Uterus (tissue), 4 donors: ENCODE results near the gene GRIK4. TPM values are rescaled to one million over a fixed set of nuclear protein-coding genes. Genes with fewer than 3 reads are reported as not detected.

Experiments
- DNase-seq, 2 donors: peaks; one replicate each; pipeline ENCODE4 v3.0.0-alpha.2; 2019 to 2020
- H3K27ac ChIP-seq, 2 donors: fragments of 200-600 bp; sonication (generic); 1 replicate in 1 of 2; 2 replicates in 1 of 2; pipeline ENCODE4 v1.5.1; 2016 to 2018
- H3K27me3 ChIP-seq, 2 donors: fragments of 200-600 bp; sonication (generic); one replicate each; pipeline ENCODE4 v1.5.1; 2018 to 2019; ENCODE audit warnings: control low read depth in 1 of 2
- H3K36me3 ChIP-seq, 2 donors: fragments of 200-600 bp; sonication (generic); one replicate each; pipeline ENCODE4 v1.5.1; 2019; ENCODE audit warnings: control low read depth in 1 of 2
- H3K4me1 ChIP-seq, 2 donors: fragments of 200-600 bp; sonication (generic); one replicate each; pipeline ENCODE4 v1.5.1; 2018 to 2019; ENCODE audit warnings: control low read depth in 1 of 2
- H3K4me3 ChIP-seq, 2 donors: fragments of 200-600 bp; sonication (generic); 1 replicate in 1 of 2; 2 replicates in 1 of 2; pipeline ENCODE4 v1.5.1; 2018 to 2019; ENCODE audit warnings: mild to moderate bottlenecking in 1 of 2
- H3K9me3 ChIP-seq, 2 donors: fragments of 200-600 bp; sonication (generic); one replicate each; pipeline ENCODE4 v1.5.1; 2019; ENCODE audit warnings: control low read depth in 1 of 2
- CTCF ChIP-seq, 4 experiments: fragments of 200-600 bp in 2 of 4; fragments of 450-650 bp in 2 of 4; sonication (generic) in 2 of 4; IDR thresholded peaks; one replicate each; pipeline ENCODE4 v1.5.1; 2016 to 2019; ENCODE audit warnings: antibody characterized with exemption in 4 of 4, mild to moderate bottlenecking in 2 of 4, moderate library complexity in 1 of 4
- POLR2A ChIP-seq, 2 donors: fragments of 450-650 bp; IDR thresholded peaks; one replicate each; pipeline ENCODE4 v1.6.1; 2016; ENCODE audit warnings: antibody characterized with exemption in 2 of 2, mild to moderate bottlenecking in 1 of 2, moderate library complexity in 1 of 2
- intact Hi-C: fragments of 100-400 bp; cut with DNase I; formaldehyde crosslinking; loops from one replicate; pipeline ENCODE4 v1.15.1; 2023; ENCODE audit warnings: low total_unique reads
- total RNA-seq, 4 donors: library from RNA; depleted of rRNA in 3 of 4; stranded (reverse); fragments of >200 nt in 3 of 4; gene quantifications; one replicate each; pipeline versions ENCODE4 v1.1.0 to v1.2.4, GENCODE V29; 2014 to 2023
- donor health status: DM: yes; HTN: yes; CAD: no.

The GRIK4 gene
- total RNA-seq, 4 donors from 2014 or later: 0.28 to 1.1 TPM; not detected in 2

DNA sequence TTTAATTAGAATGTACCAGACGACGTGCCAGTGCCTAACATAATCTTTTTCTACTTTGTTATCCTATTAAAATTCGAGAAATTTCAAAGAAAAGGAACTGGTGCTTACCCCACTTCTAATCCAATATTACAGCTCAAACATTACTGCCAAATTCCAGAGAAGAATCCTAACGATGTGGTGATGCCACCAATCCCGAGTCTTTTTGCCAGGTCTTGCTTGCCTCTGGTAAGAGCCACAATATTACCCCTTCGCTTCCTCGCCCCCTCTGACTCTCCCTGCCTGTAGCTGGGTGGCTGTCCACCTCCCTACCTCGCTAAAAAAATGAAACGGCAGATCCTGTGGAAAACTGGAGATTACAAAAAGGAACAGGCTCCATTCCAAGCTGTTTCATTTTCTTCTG, 462.9 kb downstream of the GRIK4 start:
- no peak overlapping the region for H3K27ac ChIP-seq
- intact Hi-C loops: no loop called here
- H3K9me3 ChIP-seq: no peaks in the 10 kb centered on the region
- H3K36me3 ChIP-seq: no peaks in the 10 kb centered on the region
- no peak for DNase-seq
- TF ChIP-seq POLR2A (IDR thresholded peaks at IDR 0.05): no peak
- TF ChIP-seq CTCF (IDR thresholded peaks at IDR 0.05): no peak
- no peaks in the 10 kb centered on the region for H3K4me1 ChIP-seq
- H3K4me3 ChIP-seq: no peak overlapping the region
- peaks cover 0 to 3% of the 10 kb centered on the region in 2 donors for H3K27me3 ChIP-seq

- Histone ChIP-seq H3K4me1 (no peaks in the 10 kb centered on the region), H3K4me3 (no peak overlapping the region), H3K9me3 (no peaks in the 10 kb centered on the region), H3K36me3 (no peaks in the 10 kb centered on the region), H3K27me3 (peaks cover 0 to 3% of the 10 kb centered on the region in 2 donors), H3K27ac (no peak overlapping the region)
- intact Hi-C loops: no loop called here
- DNase-seq: no peak
- no peak for TF ChIP-seq POLR2A (IDR thresholded peaks at IDR 0.05)
These were observed 463.4 kb downstream of the GRIK4 start for GRCh38 chr11:120974965-120975364.

DNA sequence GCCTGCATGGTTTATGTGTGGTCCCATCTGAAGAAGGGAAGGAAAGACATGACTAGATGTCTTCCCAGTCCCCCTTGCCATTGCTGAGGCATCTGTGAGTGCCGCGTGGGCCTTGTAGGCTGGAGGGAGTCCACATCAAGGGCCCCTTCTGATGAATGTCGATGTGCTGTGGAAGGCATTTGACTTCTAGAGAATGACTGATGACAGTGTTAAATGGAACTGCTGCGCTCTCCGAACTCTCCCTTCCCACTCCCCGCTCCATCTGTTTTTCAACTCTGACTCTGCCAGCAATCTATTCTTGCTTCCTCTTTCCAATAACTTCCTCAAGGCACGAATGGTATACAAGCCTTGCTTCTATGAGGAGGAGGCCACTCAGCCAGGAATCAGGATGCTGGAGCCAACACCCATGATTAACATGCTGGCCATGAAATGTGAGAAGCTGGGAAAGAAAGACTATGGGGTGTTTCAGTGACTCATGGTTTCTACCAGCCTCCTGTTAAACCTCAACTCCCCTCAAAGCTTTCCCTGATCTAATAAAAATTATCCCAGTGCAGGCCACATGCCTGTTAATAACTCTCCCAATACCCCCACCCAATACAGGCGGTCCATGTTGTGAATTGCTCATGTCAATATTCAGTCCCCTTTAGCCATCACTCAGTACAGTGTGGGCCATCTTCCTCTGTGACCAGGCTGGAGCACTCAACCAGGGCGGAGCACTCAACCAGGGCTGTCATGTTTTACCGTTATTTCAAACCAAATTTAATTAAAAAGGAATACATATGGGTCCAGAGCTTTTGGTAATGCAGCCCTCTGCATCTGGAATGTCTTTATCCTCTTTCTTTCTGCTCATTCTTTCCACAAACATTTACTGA, 466.0 kb downstream of the GRIK4 start:
- Histone ChIP-seq H3K27ac (no peak overlapping the region), H3K27me3 (no peaks in the 10 kb centered on the region), H3K4me3 (no peak overlapping the region), H3K9me3 (no peaks in the 10 kb centered on the region), H3K36me3 (no peaks in the 10 kb centered on the region), H3K4me1 (no peaks in the 10 kb centered on the region)
- no peak for DNase-seq
- intact Hi-C loops: no loop called here
- TF ChIP-seq POLR2A (IDR thresholded peaks at IDR 0.05) (no peak), CTCF (IDR thresholded peaks at IDR 0.05) (no peak)

GRCh38 chr11:120978701-120979100, 467.2 kb downstream of the GRIK4 start:
- TF ChIP-seq POLR2A (IDR thresholded peaks at IDR 0.05): no peak
- TF ChIP-seq CTCF (IDR thresholded peaks at IDR 0.05): no peak
- no peaks in the 10 kb centered on the region for H3K27me3 ChIP-seq
- intact Hi-C loops: no loop called here
- H3K4me1 ChIP-seq: no peaks in the 10 kb centered on the region
- DNase-seq: no peak
- H3K9me3 ChIP-seq: no peaks in the 10 kb centered on the region
- H3K36me3 ChIP-seq: no peaks in the 10 kb centered on the region
- H3K4me3 ChIP-seq: no peak overlapping the region
- H3K27ac ChIP-seq: no peak overlapping the region

GRCh38 chr11:120985718-120986569, 474.4 kb downstream of the GRIK4 start:
- Histone ChIP-seq H3K4me3 (peak overlapping the region; percentile 0 to 40), H3K36me3 (no peaks in the 10 kb centered on the region), H3K27me3 (peaks cover 0 to 3% of the 10 kb centered on the region in 2 donors), H3K4me1 (no peaks in the 10 kb centered on the region), H3K27ac (no peak overlapping the region), H3K9me3 (no peaks in the 10 kb centered on the region)
- peak; percentile 22 to 34 for DNase-seq
- TF ChIP-seq CTCF (IDR thresholded peaks at IDR 0.05) (peak in 2 of 4 experiments; percentile 23 to 28), POLR2A (IDR thresholded peaks at IDR 0.05) (no peak)
- intact Hi-C loops: no loop called here
